HepG2 (cell line): ENCODE data around the gene PDXDC1. TPM values are rescaled to one million over a fixed set of nuclear protein-coding genes. Genes with fewer than 3 reads are reported as not detected.

Experiments used
- ATF6 ChIP-seq: sonication (generic); formaldehyde crosslinking; conservative IDR thresholded peaks from 2 replicates; pipeline ENCODE4 v1.4.0; 2020; ENCODE audit warnings: missing genetic modification reagents
- FOXK2 ChIP-seq: fragments of 450-650 bp; IDR thresholded peaks from 2 replicates; pipeline ENCODE4 v1.6.1; 2016
- GLMP ChIP-seq: sonication (generic); formaldehyde crosslinking; IDR thresholded peaks from 2 replicates; pipeline ENCODE4 v1.9.0; 2021; ENCODE audit warnings: missing genetic modification reagents, mild to moderate bottlenecking, borderline replicate concordance
- SIN3A ChIP-seq: IDR thresholded peaks from 2 replicates; pipeline ENCODE4 v1.6.1; 2011; ENCODE audit warnings: low read depth, mild to moderate bottlenecking, control low read depth, low read length, borderline replicate concordance
- SOX6 ChIP-seq, 2 experiments: fragments of 450-650 bp in 1 of 2; sonication (generic) in 1 of 2; formaldehyde crosslinking in 1 of 2; IDR thresholded peaks; 2 replicates each; pipeline versions ENCODE4 v1.4.0 to v1.6.1; 2017 to 2020; ENCODE audit warnings: antibody characterized with exemption in 1 of 2, mild to moderate bottlenecking in 1 of 2, missing genetic modification reagents in 1 of 2
- ZBTB1 ChIP-seq: sonication (generic); formaldehyde crosslinking; IDR thresholded peaks from 2 replicates; pipeline ENCODE4 v1.4.0; 2020; ENCODE audit warnings: missing genetic modification reagents, borderline replicate concordance
- ZNF10 ChIP-seq: sonication (generic); formaldehyde crosslinking; IDR thresholded peaks from 2 replicates; pipeline ENCODE4 v1.4.0; 2020; ENCODE audit warnings: mild to moderate bottlenecking, low read depth, missing genetic modification reagents, borderline replicate concordance
- ZNF136 ChIP-seq: sonication (generic); formaldehyde crosslinking; IDR thresholded peaks from 2 replicates; pipeline ENCODE4 v1.8.1; 2022; ENCODE audit warnings: low read depth, mild to moderate bottlenecking, moderate library complexity, missing genetic modification reagents
- ZNF501 ChIP-seq: sonication (generic); formaldehyde crosslinking; IDR thresholded peaks from 2 replicates; pipeline ENCODE4 v1.5.1; 2020; ENCODE audit warnings: mild to moderate bottlenecking, moderate library complexity, missing genetic modification reagents
- ZNF652 ChIP-seq: IDR thresholded peaks from 2 replicates; pipeline ENCODE4 v1.6.1; 2016; ENCODE audit warnings: low read depth, borderline replicate concordance
- ZNF687 ChIP-seq: sonication (generic); formaldehyde crosslinking; IDR thresholded peaks from 2 replicates; pipeline ENCODE4 v1.5.1; 2020; ENCODE audit warnings: mild to moderate bottlenecking, missing genetic modification reagents, moderate library complexity
- ZNF713 ChIP-seq: sonication (generic); formaldehyde crosslinking; IDR thresholded peaks from 2 replicates; pipeline ENCODE4 v1.4.0; 2020; ENCODE audit warnings: mild to moderate bottlenecking, missing genetic modification reagents
- ZNF782 ChIP-seq: sonication (generic); formaldehyde crosslinking; IDR thresholded peaks from 2 replicates; pipeline ENCODE4 v1.4.0; 2020; ENCODE audit warnings: missing genetic modification reagents, mild to moderate bottlenecking, borderline replicate concordance
- ZNF850 ChIP-seq: sonication (generic); formaldehyde crosslinking; conservative IDR thresholded peaks from 2 replicates; pipeline ENCODE4 v1.9.0; 2021; ENCODE audit warnings: mild to moderate bottlenecking, missing genetic modification reagents
- polyA plus RNA-seq, 8 experiments: library from polyadenylated mRNA; depleted of rRNA in 3 of 8; stranded (reverse) in 7 of 8; unstranded in 1 of 8; fragments of >200 nt; fragmentation: Illumina TruSeq in 4 of 8; extraction: Trizol in 4 of 8; gene quantifications; 2 replicates each; pipeline versions ENCODE4 v1.2.1 to v1.2.3, GENCODE V29; 2011 to 2016; ENCODE audit warnings: low read depth in 4 of 8, missing spikeins in 1 of 8, mixed read lengths in 1 of 8; ENCODE audit not compliant: insufficient read depth in 1 of 8
- total RNA-seq, 5 experiments: library from RNA; depleted of rRNA; stranded (reverse); fragments of >200 nt; fragmentation: Illumina TruSeq; extraction: Trizol; gene quantifications; 2 replicates each; pipeline ENCODE4 v1.2.3, GENCODE V29; 2016; ENCODE audit warnings: low read depth in 1 of 5
- TF ChIP-seq, protein P1 (sequence below): sonication (generic); formaldehyde crosslinking; IDR thresholded peaks from 2 replicates; pipeline ENCODE4 v1.8.1; 2023; ENCODE audit warnings: mild to moderate bottlenecking, missing genetic modification reagents
- TF ChIP-seq, protein P2 (sequence below): sonication (generic); formaldehyde crosslinking; IDR thresholded peaks from 2 replicates; pipeline ENCODE4 v1.8.0; 2022; ENCODE audit warnings: missing genetic modification reagents, mild to moderate bottlenecking, inconsistent platforms, borderline replicate concordance

The PDXDC1 gene
- total and polyA plus RNA-seq, 2 of the 13 experiments (the other 11 are each of a cell fraction or from before 2014, with no cell fraction given): 133 to 169 TPM

GRCh38 chr16:15051387-15051951 is 76.6 kb downstream of the PDXDC1 start (continued):
- TF ChIP-seq, protein P1, sequence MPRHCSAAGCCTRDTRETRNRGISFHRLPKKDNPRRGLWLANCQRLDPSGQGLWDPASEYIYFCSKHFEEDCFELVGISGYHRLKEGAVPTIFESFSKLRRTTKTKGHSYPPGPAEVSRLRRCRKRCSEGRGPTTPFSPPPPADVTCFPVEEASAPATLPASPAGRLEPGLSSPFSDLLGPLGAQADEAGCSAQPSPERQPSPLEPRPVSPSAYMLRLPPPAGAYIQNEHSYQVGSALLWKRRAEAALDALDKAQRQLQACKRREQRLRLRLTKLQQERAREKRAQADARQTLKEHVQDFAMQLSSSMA (CRISPR knock-in tag): no peak
- TF ChIP-seq ZBTB1 (CRISPR knock-in tag) (no peak), ZNF10 (CRISPR knock-in tag) (no peak), ZNF782 (CRISPR knock-in tag) (no peak), ZNF713 (CRISPR knock-in tag) (no peak), ZNF652 (CRISPR knock-in tag) (no peak), FOXK2 (no peak), SIN3A (no peak), GLMP (CRISPR knock-in tag) (no peak), ZNF687 (CRISPR knock-in tag) (peak; percentile 16; the same call in 1 of the 2 replicates), ZNF501 (no peak), ZNF850 (CRISPR knock-in tag) (no peak), ZNF136 (CRISPR knock-in tag) (no peak), SOX6 (IDR thresholded peaks at IDR 0.05) (no peak), SOX6 (CRISPR knock-in tag; IDR thresholded peaks at IDR 0.05) (no peak), ATF6 (CRISPR knock-in tag) (no peak)
- TF ChIP-seq, protein P2, sequence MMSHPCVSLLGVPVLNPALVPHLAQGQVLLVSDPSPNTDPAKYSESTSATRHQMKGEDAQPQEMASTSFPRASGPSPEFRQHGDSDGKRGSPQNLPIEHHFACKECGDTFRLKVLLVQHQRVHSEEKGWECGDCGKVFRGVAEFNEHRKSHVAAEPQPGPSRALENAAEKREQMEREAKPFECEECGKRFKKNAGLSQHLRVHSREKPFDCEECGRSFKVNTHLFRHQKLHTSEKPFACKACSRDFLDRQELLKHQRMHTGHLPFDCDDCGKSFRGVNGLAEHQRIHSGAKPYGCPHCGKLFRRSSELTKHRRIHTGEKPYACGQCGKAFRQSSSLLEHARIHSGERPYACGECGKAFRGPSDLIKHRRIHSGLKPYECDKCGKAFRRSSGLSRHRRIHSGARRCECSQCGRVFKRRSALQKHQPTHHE: no peak
